Endodermal cell (in vitro differentiated cells): ENCODE measurements around the gene UTP20. TPM values are rescaled to one million over a fixed set of nuclear protein-coding genes. Genes with fewer than 3 reads are reported as not detected.
"Not testable (repeated sequence)": the region's sequence is repeated elsewhere in the genome, so short reads cannot be mapped to it uniquely, and the experiment has no call there.

ENCODE experiments used
- DNase-seq: peaks from one replicate; pipeline ENCODE4 v3.0.0-alpha.2; 2017
- H3K27ac ChIP-seq: 2 replicates; pipeline ENCODE4 v1.5.1; 2013; ENCODE audit warnings: mild to moderate bottlenecking, low read depth, low read length, moderate library complexity
- H3K27me3 ChIP-seq: 2 replicates; pipeline ENCODE4 v1.6.1; 2013; ENCODE audit warnings: mild to moderate bottlenecking, low read length, moderate library complexity; ENCODE audit not compliant: insufficient read depth, control insufficient read depth, poor library complexity, severe bottlenecking
- H3K36me3 ChIP-seq: 2 replicates; pipeline ENCODE4 v1.7.0; 2013; ENCODE audit warnings: mild to moderate bottlenecking, low read length, moderate library complexity; ENCODE audit not compliant: control insufficient read depth, insufficient read depth
- H3K4me1 ChIP-seq: one replicate; pipeline ENCODE4 v1.7.0; 2013; ENCODE audit warnings: low read length; ENCODE audit not compliant: control insufficient read depth, insufficient read depth
- H3K4me3 ChIP-seq: 2 replicates; pipeline ENCODE4 v1.5.1; 2013; ENCODE audit warnings: mild to moderate bottlenecking, low read length, moderate library complexity
- H3K9ac ChIP-seq: 2 replicates; pipeline ENCODE4 v1.6.1; 2013; ENCODE audit warnings: mild to moderate bottlenecking, low read length, moderate library complexity; ENCODE audit not compliant: poor library complexity, severe bottlenecking; ENCODE audit errors: extremely low read depth
- H3K9me3 ChIP-seq: 2 replicates; pipeline ENCODE4 v1.6.1; 2013; ENCODE audit warnings: mild to moderate bottlenecking, low read length, moderate library complexity; ENCODE audit not compliant: control insufficient read depth
- H3K27ac Mint-ChIP-seq: 2 replicates; pipeline ENCODE4 v1.8.0; 2020; ENCODE audit warnings: mixed read lengths
- H3K27me3 Mint-ChIP-seq: 2 replicates; pipeline ENCODE4 v1.8.0; 2021; ENCODE audit warnings: mild to moderate bottlenecking, mixed read lengths; ENCODE audit not compliant: insufficient read depth
- H3K36me3 Mint-ChIP-seq: 2 replicates; pipeline ENCODE4 v1.8.0; 2020; ENCODE audit warnings: low read depth, mixed read lengths
- H3K4me1 Mint-ChIP-seq: 2 replicates; pipeline ENCODE4 v1.8.0; 2020; ENCODE audit warnings: mixed read lengths
- H3K4me3 Mint-ChIP-seq: 2 replicates; pipeline ENCODE4 v1.8.0; 2020; ENCODE audit warnings: mild to moderate bottlenecking, moderate library complexity, mixed read lengths
- H3K9me3 Mint-ChIP-seq: 2 replicates; pipeline ENCODE4 v1.8.0; 2020; ENCODE audit warnings: mild to moderate bottlenecking, mixed read lengths
- WGBS, 2 experiments: methylation state at CpG; one replicate each; pipeline versions ENCODE4 v1.1.5 to v1.1.7; 2013; ENCODE audit warnings: missing lambda C conversion rate in 2 of 2, mixed read lengths in 1 of 2; ENCODE audit not compliant: insufficient coverage in 1 of 2, insufficient read length in 1 of 2; 5-methylcytosine and 5-hydroxymethylcytosine counted together
- total RNA-seq, 2 donors: library from RNA; stranded (reverse); fragmentation: NEBNext Ultra II Directional in 1 of 2; extraction: Animal tissue kit (Norgen Biotek cat#: 25700) in 1 of 2; gene quantifications; 2 replicates in 1 of 2; 3 replicates in 1 of 2; pipeline ENCODE4 v1.2.1, GENCODE V29; 2021
- TF ChIP-seq, protein P1 (sequence below): fragments of 200-600 bp; sonication (generic); conservative IDR thresholded peaks from 2 replicates; pipeline ENCODE4 v1.5.0; 2021; ENCODE audit warnings: antibody characterized with exemption, mild to moderate bottlenecking

Gene UTP20
- total RNA-seq, 2 donors from 2014 or later = 22.1 to 29.1 TPM

DNA sequence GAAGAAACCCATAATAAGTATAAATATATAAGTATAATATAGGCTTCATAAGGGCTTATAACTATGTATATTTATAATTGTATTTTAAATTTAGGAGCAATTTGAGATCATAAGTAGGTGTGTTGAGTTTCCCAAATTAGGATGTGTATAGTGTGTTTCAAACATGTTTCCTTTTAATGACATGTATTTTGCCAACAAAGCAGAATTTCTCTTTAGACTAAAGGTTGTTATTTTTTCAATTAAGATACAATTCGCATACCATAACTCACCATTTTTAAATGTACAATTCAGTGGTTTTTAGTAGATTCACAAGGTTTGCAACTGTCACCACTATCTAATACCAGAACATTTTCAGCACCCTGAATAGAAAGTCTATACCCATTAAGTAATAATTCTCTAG lies 135.3 kb downstream of the UTP20 start:
- H3K9me3 Mint-ChIP-seq = no peaks in the 10 kb centered on the region
- 100% methylated on average over 1 of the region's 1 CpG; no CpG with 5 or more reads in 1 of the 2 experiments for WGBS, 2 experiments
- H3K27me3 ChIP-seq = peaks cover 10% of the 10 kb centered on the region
- H3K27me3 Mint-ChIP-seq = peaks cover 8% of the 10 kb centered on the region
- no peaks in the 10 kb centered on the region for H3K36me3 ChIP-seq
- H3K27ac ChIP-seq = no peak overlapping the region
- no peaks in the 10 kb centered on the region for H3K9me3 ChIP-seq
- H3K4me3 ChIP-seq = no peak overlapping the region
- no peak overlapping the region for H3K9ac ChIP-seq
- H3K36me3 Mint-ChIP-seq = no peaks in the 10 kb centered on the region
- DNase-seq = no peak
- no peak overlapping the region for H3K4me3 Mint-ChIP-seq
- H3K4me1 ChIP-seq = no peaks in the 10 kb centered on the region
- TF ChIP-seq, protein P1, sequence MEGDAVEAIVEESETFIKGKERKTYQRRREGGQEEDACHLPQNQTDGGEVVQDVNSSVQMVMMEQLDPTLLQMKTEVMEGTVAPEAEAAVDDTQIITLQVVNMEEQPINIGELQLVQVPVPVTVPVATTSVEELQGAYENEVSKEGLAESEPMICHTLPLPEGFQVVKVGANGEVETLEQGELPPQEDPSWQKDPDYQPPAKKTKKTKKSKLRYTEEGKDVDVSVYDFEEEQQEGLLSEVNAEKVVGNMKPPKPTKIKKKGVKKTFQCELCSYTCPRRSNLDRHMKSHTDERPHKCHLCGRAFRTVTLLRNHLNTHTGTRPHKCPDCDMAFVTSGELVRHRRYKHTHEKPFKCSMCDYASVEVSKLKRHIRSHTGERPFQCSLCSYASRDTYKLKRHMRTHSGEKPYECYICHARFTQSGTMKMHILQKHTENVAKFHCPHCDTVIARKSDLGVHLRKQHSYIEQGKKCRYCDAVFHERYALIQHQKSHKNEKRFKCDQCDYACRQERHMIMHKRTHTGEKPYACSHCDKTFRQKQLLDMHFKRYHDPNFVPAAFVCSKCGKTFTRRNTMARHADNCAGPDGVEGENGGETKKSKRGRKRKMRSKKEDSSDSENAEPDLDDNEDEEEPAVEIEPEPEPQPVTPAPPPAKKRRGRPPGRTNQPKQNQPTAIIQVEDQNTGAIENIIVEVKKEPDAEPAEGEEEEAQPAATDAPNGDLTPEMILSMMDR = no peak
- H3K4me1 Mint-ChIP-seq = no peaks in the 10 kb centered on the region
- no peak overlapping the region for H3K27ac Mint-ChIP-seq

DNA sequence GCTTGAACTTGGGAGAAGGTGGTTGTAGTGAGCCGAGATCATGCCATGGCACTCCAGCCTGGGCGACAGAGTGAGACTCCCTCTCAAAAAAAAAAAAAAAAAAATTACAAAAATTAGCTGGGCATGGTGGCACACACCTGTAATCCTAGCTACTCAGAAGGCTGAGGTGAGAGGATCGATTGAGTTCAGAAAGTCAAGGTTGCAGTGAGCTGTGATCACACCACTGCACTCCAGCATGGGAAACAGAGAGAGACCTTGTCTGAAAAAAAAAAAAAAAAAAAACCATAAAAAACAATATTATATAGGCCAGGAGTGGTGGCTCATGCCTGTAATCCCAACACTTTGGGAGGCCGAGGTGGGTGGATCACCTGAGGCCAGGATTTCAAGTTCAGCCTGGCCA lies 142.2 kb downstream of the UTP20 start:
- H3K9me3 Mint-ChIP-seq, H3K27me3 ChIP-seq, H3K4me1 ChIP-seq, H3K36me3 ChIP-seq, H3K27me3 Mint-ChIP-seq, H3K4me3 Mint-ChIP-seq, H3K9ac ChIP-seq, H3K36me3 Mint-ChIP-seq, H3K4me1 Mint-ChIP-seq, H3K27ac Mint-ChIP-seq, H3K4me3 ChIP-seq, DNase-seq, H3K27ac ChIP-seq, H3K9me3 ChIP-seq: not testable (repeated sequence)
- 89 to 100% methylated on average over 2 to 4 of the region's 4 CpGs for WGBS, 2 experiments

DNA sequence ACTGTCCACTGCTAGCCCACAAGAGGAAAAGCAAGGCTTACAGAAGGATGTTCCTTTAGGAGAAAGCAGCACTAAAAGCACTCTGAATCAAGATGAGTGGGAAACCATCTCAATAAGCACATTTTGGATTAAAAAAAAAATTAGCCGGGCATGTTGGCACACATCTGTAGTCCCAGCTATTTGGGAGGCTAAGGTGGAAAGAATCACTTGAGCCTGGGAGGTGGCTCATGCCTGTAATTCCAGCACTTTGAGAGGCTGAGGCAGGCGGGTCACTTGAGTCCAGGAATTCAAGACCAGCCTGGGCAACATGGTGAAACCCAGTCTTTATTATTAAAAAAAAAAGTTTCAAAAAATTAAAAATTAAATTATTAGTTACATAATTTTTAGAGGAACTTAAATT lies 144.7 kb downstream of the UTP20 start:
- H3K27ac ChIP-seq = no peak overlapping the region
- Mint-ChIP-seq H3K4me1 (no peaks in the 10 kb centered on the region), H3K36me3 (no peaks in the 10 kb centered on the region), H3K27ac (no peak overlapping the region), H3K27me3 (no peaks in the 10 kb centered on the region), H3K4me3 (no peak overlapping the region), H3K9me3 (peaks cover 5% of the 10 kb centered on the region)
- H3K36me3 ChIP-seq = no peaks in the 10 kb centered on the region
- no peak for DNase-seq
- no peak overlapping the region for H3K9ac ChIP-seq
- H3K4me3 ChIP-seq = no peak overlapping the region
- WGBS, 2 experiments = 96% methylated on average over 2 of the region's 2 CpGs; no CpG with 5 or more reads in 1 of the 2 experiments
- no peaks in the 10 kb centered on the region for H3K9me3 ChIP-seq
- H3K27me3 ChIP-seq = no peaks in the 10 kb centered on the region
- TF ChIP-seq, protein P1 = no peak
- H3K4me1 ChIP-seq = no peaks in the 10 kb centered on the region

DNA sequence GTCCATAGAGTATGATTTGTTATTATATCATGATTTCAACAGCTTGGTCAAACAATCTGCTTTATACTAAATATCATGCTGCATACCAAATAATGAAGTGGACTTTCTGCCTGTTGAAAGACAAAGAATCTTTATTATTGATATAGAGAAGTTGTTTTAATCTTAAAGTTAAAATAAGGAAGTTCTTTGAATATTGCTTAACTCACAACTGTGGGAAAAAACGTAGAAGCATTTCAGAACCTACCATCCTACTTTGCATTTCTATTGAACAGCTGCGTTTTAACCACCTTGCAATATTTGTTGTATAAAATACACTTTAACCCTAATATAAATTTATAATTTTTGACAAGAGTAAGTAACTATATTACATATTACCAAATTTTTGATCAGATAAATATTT lies 150.6 kb downstream of the UTP20 start:
- Histone ChIP-seq H3K36me3 (no peaks in the 10 kb centered on the region), H3K4me1 (no peaks in the 10 kb centered on the region), H3K27me3 (no peaks in the 10 kb centered on the region), H3K27ac (no peak overlapping the region), H3K9me3 (no peaks in the 10 kb centered on the region), H3K9ac (no peak overlapping the region), H3K4me3 (no peak overlapping the region)
- no peaks in the 10 kb centered on the region for H3K36me3 Mint-ChIP-seq
- no peak overlapping the region for H3K27ac Mint-ChIP-seq
- no peak for DNase-seq
- H3K4me1 Mint-ChIP-seq = no peaks in the 10 kb centered on the region
- no peaks in the 10 kb centered on the region for H3K27me3 Mint-ChIP-seq
- peaks cover 5% of the 10 kb centered on the region for H3K9me3 Mint-ChIP-seq
- H3K4me3 Mint-ChIP-seq = no peak overlapping the region
- TF ChIP-seq, protein P1 = no peak
- 94% methylated on average over 2 of the region's 2 CpGs; no CpG with 5 or more reads in 1 of the 2 experiments for WGBS, 2 experiments
